Colon (tissue), 2 donors: ENCODE results near the gene KIF24.
A peak's percentile ranks its signal among the peaks of the same experiment; 100 is the strongest.
"Not testable (repeated sequence)": the region's sequence is repeated elsewhere in the genome, so short reads cannot be mapped to it uniquely, and the experiment has no call there.

Experiments used
- FAIRE-seq: peaks from 2 replicates; lab custom pipeline; 2012; peaks lifted over from hg19 to GRCh38; lab: Jason Lieb, UNC
- donor health status: control.
- donor health status: control.

The KIF24 gene

GRCh38 chr9:34328500-34328986 lies 525 bp downstream of the KIF24 start:
- FAIRE-seq, result no peak

- no peak for FAIRE-seq
Measured at GRCh38 chr9:34326690-34327089, 2.4 kb downstream of the KIF24 start.

GRCh38 chr9:34322899-34323591 lies 6.0 kb downstream of the KIF24 start:
- no peak for FAIRE-seq

GRCh38 chr9:34321451-34321850 lies 7.6 kb downstream of the KIF24 start:
- no peak for FAIRE-seq

- FAIRE-seq, result no peak
Measured at GRCh38 chr9:34318163-34318790, 10.8 kb downstream of the KIF24 start.

- no peak for FAIRE-seq
Measured at GRCh38 chr9:34317436-34317835, 11.6 kb downstream of the KIF24 start.

GRCh38 chr9:34311499-34312185 lies 17.4 kb downstream of the KIF24 start:
- FAIRE-seq, result peak; percentile 75

- FAIRE-seq, result no peak
Measured at GRCh38 chr9:34310215-34310614, 18.9 kb downstream of the KIF24 start.

- not testable (repeated sequence) for FAIRE-seq
Measured at GRCh38 chr9:34308316-34308715, 20.8 kb downstream of the KIF24 start.

GRCh38 chr9:34301064-34301463 lies 28.0 kb downstream of the KIF24 start:
- FAIRE-seq, result not testable (repeated sequence)

- no peak for FAIRE-seq
Measured at GRCh38 chr9:34292552-34292951, 36.5 kb downstream of the KIF24 start.

GRCh38 chr9:34291423-34291822 lies 37.6 kb downstream of the KIF24 start:
- no peak for FAIRE-seq

GRCh38 chr9:34291023-34291422 lies 38.0 kb downstream of the KIF24 start:
- no peak for FAIRE-seq

GRCh38 chr9:34289159-34289558 lies 39.9 kb downstream of the KIF24 start:
- FAIRE-seq, result no peak

GRCh38 chr9:34282096-34282495 lies 47.0 kb downstream of the KIF24 start:
- FAIRE-seq, result no peak

GRCh38 chr9:34279411-34279810 lies 49.7 kb downstream of the KIF24 start:
- FAIRE-seq, result no peak
